Upper lobe of left lung (tissue), 6 donors: ENCODE data around the gene RNF135. TPM values are rescaled to one million over a fixed set of nuclear protein-coding genes. Genes with fewer than 3 reads are reported as not detected.
"Not testable (repeated sequence)": the region's sequence is repeated elsewhere in the genome, so short reads cannot be mapped to it uniquely, and the experiment has no call there.

Experiments used
- ATAC-seq, 2 donors: fragments of 200-7000 bp; cut with Tn5 transposase; one replicate each; pipeline ENCODE4 v1.9.1; 2022; ENCODE audit warnings: mild to moderate bottlenecking in 2 of 2, moderate library complexity in 2 of 2; ENCODE audit not compliant: low FRiP score in 2 of 2
- DNase-seq, 2 donors: peaks; one replicate each; pipeline ENCODE4 v3.0.0-alpha.2; 2019 to 2020
- H3K27ac ChIP-seq, 4 donors: fragments of 200-600 bp; sonication (generic); one replicate each; pipeline ENCODE4 v1.5.1; 2016 to 2019
- H3K27me3 ChIP-seq, 4 donors: fragments of 200-600 bp; sonication (generic); one replicate each; pipeline ENCODE4 v1.5.1; 2017 to 2019
- H3K36me3 ChIP-seq, 4 donors: fragments of 200-600 bp; sonication (generic); one replicate each; pipeline ENCODE4 v1.5.1; 2016 to 2019
- H3K4me1 ChIP-seq, 4 donors: fragments of 200-600 bp; sonication (generic); one replicate each; pipeline ENCODE4 v1.5.1; 2018 to 2019
- H3K4me3 ChIP-seq, 4 donors: fragments of 200-600 bp; sonication (generic); one replicate each; pipeline ENCODE4 v1.5.1; 2017 to 2019; ENCODE audit warnings: mild to moderate bottlenecking in 2 of 4, moderate library complexity in 1 of 4
- H3K9me3 ChIP-seq, 4 donors: fragments of 200-600 bp; sonication (generic); one replicate each; pipeline ENCODE4 v1.5.1; 2018 to 2019
- EP300 ChIP-seq, 4 donors: sonication (generic); formaldehyde crosslinking; IDR thresholded peaks; one replicate each; pipeline ENCODE4 v1.5.1; 2017; ENCODE audit warnings: antibody characterized with exemption in 4 of 4, control low read depth in 2 of 4
- POLR2A ChIP-seq, 4 donors: fragments of 450-650 bp; IDR thresholded peaks; one replicate each; pipeline ENCODE4 v1.5.1; 2016 to 2017; ENCODE audit warnings: antibody characterized with exemption in 4 of 4, mild to moderate bottlenecking in 2 of 4
- POLR2AphosphoS5 ChIP-seq, 2 donors: sonication (generic); formaldehyde crosslinking; IDR thresholded peaks; one replicate each; pipeline ENCODE4 v1.5.1; 2017; ENCODE audit warnings: antibody characterized with exemption in 2 of 2
- WGBS, 2 donors: methylation state at CpG; one replicate each; pipeline ENCODE4 v1.1.5; 2017 to 2018; 5-methylcytosine and 5-hydroxymethylcytosine counted together
- total RNA-seq, 6 donors: library from RNA; depleted of rRNA in 4 of 6; stranded (reverse); fragments of >200 nt in 4 of 6; gene quantifications; one replicate each; pipeline versions ENCODE4 v1.1.0 to v1.2.1, GENCODE V29; 2016 to 2021
- TF ChIP-seq, protein P1 (sequence below), 6 experiments: fragments of 450-650 bp in 4 of 6; fragments of 200-600 bp in 2 of 6; sonication (generic) in 2 of 6; IDR thresholded peaks; one replicate each; pipeline ENCODE4 v1.5.1; 2016 to 2019; ENCODE audit warnings: antibody characterized with exemption in 6 of 6
- donor health status: DM: no; HTN: no; CAD: no; lungs with moderate emphysema.
- donor health status: DM: no; HTN: yes; CAD: no; lungs with severe emphysema.

The RNF135 gene
- total RNA-seq, 6 donors from 2014 or later = 24.9 to 70.2 (median 32.5) TPM

DNA sequence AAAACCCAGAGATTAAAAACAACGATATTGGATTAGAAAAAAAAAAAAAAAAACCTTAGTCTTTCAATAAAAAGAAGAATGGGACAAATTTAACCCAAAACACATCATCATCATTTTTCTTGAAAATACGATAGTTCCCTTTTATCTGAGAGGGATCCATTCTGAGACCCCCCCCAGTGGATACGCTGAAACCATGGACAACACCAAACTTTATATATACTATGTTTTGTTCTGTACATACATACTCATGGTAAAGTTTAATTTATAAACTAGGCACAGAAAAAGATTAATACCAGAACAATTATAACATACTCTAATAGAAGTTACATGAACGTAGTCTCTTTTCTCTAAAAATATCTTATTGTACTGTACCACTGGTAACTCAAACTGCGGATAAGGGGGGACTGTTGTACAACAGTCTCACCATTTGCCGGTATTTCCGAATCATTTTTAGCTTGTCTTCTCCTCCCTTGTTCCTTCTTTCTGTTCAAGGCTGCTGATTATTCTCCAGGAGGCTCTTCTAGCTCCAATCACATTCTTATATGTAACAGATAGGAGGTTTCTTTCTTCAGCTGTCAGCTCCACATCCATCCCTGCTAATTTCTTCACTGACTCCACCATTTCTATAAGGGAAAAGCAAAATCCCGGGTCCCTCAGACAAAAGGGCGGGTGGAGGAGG is 37.0 kb downstream of the RNF135 start:
- 67 to 70% methylated on average over 9 of the region's 9 CpGs for WGBS, 2 donors
- Histone ChIP-seq H3K4me3 (peak overlapping the region; percentile 61 to 77 (median 65)), H3K27me3 (no peaks in the 10 kb centered on the region), H3K9me3 (no peaks in the 10 kb centered on the region), H3K27ac (peak overlapping the region; percentile 78 to 91 (median 84)), H3K4me1 (peaks cover 0 to 7% (median 2%) of the 10 kb centered on the region in 4 donors), H3K36me3 (peaks cover 0 to 11% (median 2%) of the 10 kb centered on the region in 4 donors)
- DNase-seq (no peak), ATAC-seq (peak in 1 of 2 donors; percentile 1)
- no peak for TF ChIP-seq POLR2A (IDR thresholded peaks at IDR 0.05)
- TF ChIP-seq, protein P1, sequence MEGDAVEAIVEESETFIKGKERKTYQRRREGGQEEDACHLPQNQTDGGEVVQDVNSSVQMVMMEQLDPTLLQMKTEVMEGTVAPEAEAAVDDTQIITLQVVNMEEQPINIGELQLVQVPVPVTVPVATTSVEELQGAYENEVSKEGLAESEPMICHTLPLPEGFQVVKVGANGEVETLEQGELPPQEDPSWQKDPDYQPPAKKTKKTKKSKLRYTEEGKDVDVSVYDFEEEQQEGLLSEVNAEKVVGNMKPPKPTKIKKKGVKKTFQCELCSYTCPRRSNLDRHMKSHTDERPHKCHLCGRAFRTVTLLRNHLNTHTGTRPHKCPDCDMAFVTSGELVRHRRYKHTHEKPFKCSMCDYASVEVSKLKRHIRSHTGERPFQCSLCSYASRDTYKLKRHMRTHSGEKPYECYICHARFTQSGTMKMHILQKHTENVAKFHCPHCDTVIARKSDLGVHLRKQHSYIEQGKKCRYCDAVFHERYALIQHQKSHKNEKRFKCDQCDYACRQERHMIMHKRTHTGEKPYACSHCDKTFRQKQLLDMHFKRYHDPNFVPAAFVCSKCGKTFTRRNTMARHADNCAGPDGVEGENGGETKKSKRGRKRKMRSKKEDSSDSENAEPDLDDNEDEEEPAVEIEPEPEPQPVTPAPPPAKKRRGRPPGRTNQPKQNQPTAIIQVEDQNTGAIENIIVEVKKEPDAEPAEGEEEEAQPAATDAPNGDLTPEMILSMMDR (IDR thresholded peaks at IDR 0.05) = no peak

DNA sequence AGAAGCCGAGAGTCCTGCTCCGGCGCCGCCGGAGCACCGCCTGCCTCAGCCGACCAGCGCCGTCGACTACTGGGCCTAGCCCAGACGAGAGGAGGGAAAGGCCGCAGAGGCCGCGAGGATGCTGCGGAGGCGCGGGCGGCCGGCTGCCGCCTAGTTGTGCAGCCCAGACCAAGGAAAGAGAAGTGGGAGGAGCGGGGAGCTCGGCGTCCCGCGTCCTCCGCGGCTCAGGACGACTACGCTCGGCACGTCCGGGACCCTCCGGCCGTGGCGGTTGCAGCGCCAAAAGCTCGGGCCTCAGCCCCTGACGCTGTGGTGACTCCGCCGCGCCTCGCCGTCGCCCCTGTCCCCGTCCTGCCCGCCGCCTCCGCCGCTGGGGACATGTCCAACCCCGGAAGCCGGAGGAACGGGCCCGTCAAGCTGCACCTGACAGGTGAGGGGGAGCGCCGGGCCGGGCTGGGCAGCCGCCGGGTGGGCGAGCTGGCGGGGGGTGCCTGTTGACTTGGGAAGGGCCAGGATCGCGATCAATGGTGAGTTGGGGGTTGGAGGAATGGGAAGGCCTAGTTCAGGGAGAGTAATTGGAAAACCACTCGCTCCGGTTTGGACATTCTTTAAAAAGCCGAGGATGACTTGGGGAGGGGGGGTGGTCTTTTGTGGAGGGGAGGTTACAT is 37.7 kb downstream of the RNF135 start:
- no peaks in the 10 kb centered on the region for H3K27me3 ChIP-seq
- peak in 1 of 2 donors; percentile 22 for TF ChIP-seq POLR2AphosphoS5 (IDR thresholded peaks at IDR 0.05)
- peak in 2 of 4 donors; percentile 48 to 52 for TF ChIP-seq POLR2A (IDR thresholded peaks at IDR 0.05)
- TF ChIP-seq EP300 (IDR thresholded peaks at IDR 0.05) = no peak
- TF ChIP-seq, protein P1 (IDR thresholded peaks at IDR 0.05) = peak in 2 of 6 experiments; percentile 11 to 15
- DNase-seq (peak; percentile 71 to 94), ATAC-seq (peak; percentile 86 to 94)
- H3K36me3 ChIP-seq = peaks cover 0 to 5% (median 2%) of the 10 kb centered on the region in 4 donors
- H3K4me1 ChIP-seq = peaks cover 0 to 7% (median 2%) of the 10 kb centered on the region in 4 donors
- H3K4me3 ChIP-seq = peak overlapping the region; percentile 61 to 77 (median 65)
- WGBS, 2 donors = 0 to 6% methylated on average over 38 to 44 of the region's 65 CpGs
- peak overlapping the region; percentile 78 to 91 (median 84) for H3K27ac ChIP-seq
- no peaks in the 10 kb centered on the region for H3K9me3 ChIP-seq

GRCh38 chr17:31009042-31009702 is 38.3 kb downstream of the RNF135 start:
- peak; percentile 35 to 63 for ATAC-seq

GRCh38 chr17:31010014-31010413 is 39.2 kb downstream of the RNF135 start:
- not testable (repeated sequence) for H3K4me3 ChIP-seq, H3K36me3 ChIP-seq, ATAC-seq, H3K9me3 ChIP-seq, H3K4me1 ChIP-seq, H3K27me3 ChIP-seq, DNase-seq
- 71 to 84% methylated on average over 3 of the region's 3 CpGs for WGBS, 2 donors
- peak overlapping the region in 3 of 4 donors; percentile 2 to 17 (median 16) for H3K27ac ChIP-seq

More at GRCh38 chr17:31009042-31009702, 38.3 kb downstream of the RNF135 start:
- H3K4me1 ChIP-seq, H3K36me3 ChIP-seq, H3K9me3 ChIP-seq, H3K27me3 ChIP-seq: not testable (repeated sequence)
- peak overlapping the region; percentile 61 to 77 (median 65) for H3K4me3 ChIP-seq
- peak overlapping the region; percentile 78 to 91 (median 84) for H3K27ac ChIP-seq
- 30 to 38% methylated on average over 28 of the region's 34 CpGs for WGBS, 2 donors
- DNase-seq = peak in 1 of 2 donors; percentile 25

DNA sequence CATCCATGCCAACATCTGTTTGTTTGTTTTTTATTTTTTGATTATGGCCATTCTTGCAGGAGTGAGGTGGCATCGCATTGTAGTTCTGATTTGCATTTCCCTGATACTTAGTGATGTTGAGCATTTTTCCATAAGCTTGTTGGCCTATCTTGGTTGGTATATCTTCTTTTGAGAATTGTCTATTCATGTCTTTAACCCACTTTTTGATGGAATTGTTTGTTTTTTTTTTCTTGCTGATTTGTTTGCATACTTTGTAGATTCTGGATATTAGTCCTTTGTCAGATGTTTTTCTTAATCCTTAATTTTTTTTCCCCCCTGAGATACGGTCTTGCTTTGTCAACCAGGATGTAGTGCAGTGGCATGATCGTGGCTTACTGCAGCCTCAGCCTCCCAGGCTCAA is 43.0 kb downstream of the RNF135 start:
- Histone ChIP-seq H3K27ac (no peak overlapping the region), H3K9me3 (no peaks in the 10 kb centered on the region), H3K4me3 (no peak overlapping the region), H3K4me1 (peaks cover 0 to 6% (median 0%) of the 10 kb centered on the region in 4 donors), H3K36me3 (no peaks in the 10 kb centered on the region), H3K27me3 (no peaks in the 10 kb centered on the region)
- TF ChIP-seq POLR2AphosphoS5 (IDR thresholded peaks at IDR 0.05) = no peak
- TF ChIP-seq POLR2A (IDR thresholded peaks at IDR 0.05) = no peak
- TF ChIP-seq, protein P1 (IDR thresholded peaks at IDR 0.05) = no peak
- TF ChIP-seq EP300 (IDR thresholded peaks at IDR 0.05) = no peak
- no peak for ATAC-seq
- WGBS, 2 donors = 94 to 95% methylated on average over 3 of the region's 3 CpGs
- DNase-seq = no peak
